ENCODE measurements around the gene PPCDC. TPM values are rescaled to one million over a fixed set of nuclear protein-coding genes. Genes with fewer than 3 reads are reported as not detected.

The PPCDC gene
- total and polyA plus RNA-seq, 2 of the 4 experiments (the other 2 are of a cell fraction): 13.3 to 16.3 TPM

- intact Hi-C loops (cut with micrococcal nuclease) (loop anchor here (1.0 to 10.0 kb wide), 3 partner anchors 181 to 431 kb away; partner anchors contain the start of gene SIN3A), dilution Hi-C loops (cut with HindIII; ENCODE audit: low sequenced_read_pairs, unreplicated experiment) (no loop called here), in situ Hi-C loops (cut with MboI; ENCODE audit: low sequenced_read_pairs) (no loop called here)
- Histone ChIP-seq H4K91ac (ENCODE audit: insufficient read depth, low read depth, low read length) (peak overlapping the region; percentile 88), H3K9ac (ENCODE audit: low read depth, low read length) (peak overlapping the region; percentile 85), H3K27me3 (ENCODE audit: control insufficient read depth, insufficient read depth, low read length) (no peaks in the 10 kb centered on the region), H2BK120ac (ENCODE audit: low read depth, low read length) (peak overlapping the region; percentile 72), H3K14ac (replicated peaks; ENCODE audit: low read depth, low read length) (peak overlapping the region; percentile 99), H3K36me3 (ENCODE audit: control insufficient read depth, insufficient read depth, low read length) (no peaks in the 10 kb centered on the region), H3K4ac (ENCODE audit: low read depth, low read length) (peak overlapping the region; percentile 98), H2AK9ac (replicated peaks; ENCODE audit: low read depth, low read length, poor library complexity) (peak overlapping the region; percentile 92), H2BK15ac (ENCODE audit: low read depth, low read length) (no peak overlapping the region), H3K9me1 (ENCODE audit: insufficient read depth, low read length) (peaks cover 4% of the 10 kb centered on the region; the same call in 1 of the 2 replicates), H3K4me1 (ENCODE audit: control insufficient read depth, insufficient read depth, low read length) (peaks cover 2% of the 10 kb centered on the region; the same call in 1 of the 2 replicates), H3K9me3 (ENCODE audit: control insufficient read depth, insufficient read depth, low read length) (no peaks in the 10 kb centered on the region), H3K23ac (ENCODE audit: low read depth, low read length) (peak overlapping the region; percentile 98), H4K8ac (ENCODE audit: low read depth in 2 of 2, low read length in 2 of 2) (peak overlapping the region; percentile 71 to 99), H4K20me1 (ENCODE audit: insufficient read depth, low read length) (no peaks in the 10 kb centered on the region), H3K27ac (ENCODE audit: insufficient read depth, low read length) (peak overlapping the region; percentile 75), H3K4me2 (ENCODE audit: low read depth, low read length) (peak overlapping the region; percentile 92), H4K5ac (ENCODE audit: low read depth, low read length) (peak overlapping the region; percentile 69), H3K79me1 (ENCODE audit: low read depth in 1 of 2, low read length in 2 of 2) (peaks cover 8 to 13% of the 10 kb centered on the region in 2 experiments), H2BK5ac (ENCODE audit: low read depth, low read length, poor library complexity, severe bottlenecking) (peak overlapping the region; percentile 65), H2AK5ac (ENCODE audit: low read depth, low read length) (peak overlapping the region; percentile 80), H3K4me3 (ENCODE audit: insufficient read depth, low read depth, low read length) (peak overlapping the region; percentile 64), H3K18ac (ENCODE audit: low read depth, low read length) (peak overlapping the region; percentile 44), H3K56ac (ENCODE audit: extremely low read depth, insufficient read depth, low read length) (peak overlapping the region; percentile 88), H2BK20ac (ENCODE audit: low read depth, low read length) (no peak overlapping the region), H2AFZ (replicated peaks; ENCODE audit: low read length, poor library complexity) (peak overlapping the region; percentile 95)
- ChIA-PET CTCF (interaction anchor here (0.6 kb wide), 1 partner anchor 121 kb away, joined by 4 read pairs; no protein-coding TSS in a partner anchor), POLR2A (ENCODE audit: unreplicated experiment) (no interaction called here)
- 0% methylated on average over 3 of the region's 12 CpGs; no CpG with 5 or more reads in 1 of the 2 experiments for WGBS, 2 experiments (ENCODE audit: extremely low coverage in 2 of 2, insufficient read length in 1 of 2)
- peak; percentile 22 for DNase-seq
- ATAC-seq (ENCODE audit: low read depth): no peak; the same call in 1 of the 2 replicates
- TF ChIP-seq SMC3 (IDR thresholded peaks at IDR 0.05; ENCODE audit: low read depth, low read length) (no peak), CEBPB (IDR thresholded peaks at IDR 0.05; ENCODE audit: low read depth, low read length) (no peak), MAFK (IDR thresholded peaks at IDR 0.05; ENCODE audit: low read depth, low read length) (peak; percentile 41; the same call in 1 of the 2 replicates), CHD1 (IDR thresholded peaks at IDR 0.05; ENCODE audit: low read depth, low read length) (0 out of 2 replicates have a peak, but pooled peaks have one; percentile 57), POLR2A (IDR thresholded peaks at IDR 0.05; ENCODE audit: low read depth, low read length) (no peak), MAZ (IDR thresholded peaks at IDR 0.05; ENCODE audit: borderline replicate concordance, low read depth, low read length) (no peak)
- TSS peak; percentile 78 for BruUV-seq (replicated peaks)
Observed at GRCh38 chr15:75023872-75024636, 664 bp downstream of the PPCDC start.
